OCI-LY7 (cell line): ENCODE results near the gene TMEM45B. TPM values are rescaled to one million over a fixed set of nuclear protein-coding genes. Genes with fewer than 3 reads are reported as not detected.

Source experiments
- Bru-seq: library from RNA; stranded (reverse); fragments of 400-500 nt; gene quantifications from one replicate; lab custom pipeline; 2021; lab: Mats Ljungman, UMichigan
- BruChase-seq, 2 experiments: library from RNA; stranded (reverse); fragments of 400-500 nt; gene quantifications; one replicate each; lab custom pipeline; 2021; lab: Mats Ljungman, UMichigan
- BruUV-seq: library from RNA; stranded (reverse); fragments of 400-500 nt; replicated peaks from 2 replicates; lab custom pipeline; 2021; lab: Mats Ljungman, UMichigan
- CTCF ChIA-PET: fragments of 300-600 bp; sonication (Branson Sonifier 250); formaldehyde crosslinking; loops from one replicate; lab custom pipeline; 2022; ENCODE audit warnings: antibody characterized with exemption; ENCODE audit not compliant: unreplicated experiment; lab: Charles Lee
- POLR2A ChIA-PET: fragments of 300-600 bp; sonication (Branson Sonifier 250); formaldehyde crosslinking; loops from one replicate; lab custom pipeline; 2022; ENCODE audit warnings: antibody characterized with exemption; lab: Charles Lee
- DNase-seq: peaks from one replicate; pipeline ENCODE4 v3.0.0-alpha.2; 2015; ENCODE audit warnings: low spot score
- H2AFZ ChIP-seq: fragments of 200-600 bp; sonication (generic), shearing (Covaris generic); 2 replicates; pipeline ENCODE4 v1.6.1; 2014; ENCODE audit warnings: mild to moderate bottlenecking, antibody characterized with exemption, low read length, moderate library complexity
- H3K27ac ChIP-seq: fragments of 200-600 bp; sonication (generic); 2 replicates; pipeline ENCODE4 v1.5.1; 2014; ENCODE audit warnings: mixed run types, low read depth, mild to moderate bottlenecking, moderate library complexity, low read length, inconsistent platforms; ENCODE audit not compliant: poor library complexity, severe bottlenecking
- H3K36me3 ChIP-seq: fragments of 200-600 bp; sonication (generic); 2 replicates; pipeline ENCODE4 v1.6.1; 2014; ENCODE audit warnings: mild to moderate bottlenecking, antibody characterized with exemption, low read length, moderate library complexity, mixed read lengths; ENCODE audit not compliant: insufficient read depth
- H3K4me1 ChIP-seq: fragments of 200-600 bp; sonication (generic); 2 replicates; pipeline ENCODE4 v1.5.1; 2014; ENCODE audit warnings: mild to moderate bottlenecking, low read length; ENCODE audit not compliant: insufficient read depth, poor library complexity, severe bottlenecking
- H3K4me2 ChIP-seq: fragments of 200-600 bp; sonication (generic); 2 replicates; pipeline ENCODE4 v1.6.1; 2014; ENCODE audit warnings: mild to moderate bottlenecking, low read length
- H3K4me3 ChIP-seq: fragments of 200-600 bp; sonication (generic); 2 replicates; pipeline ENCODE4 v1.5.1; 2014; ENCODE audit warnings: mild to moderate bottlenecking, low read depth, low read length; ENCODE audit not compliant: poor library complexity, severe bottlenecking
- H3K79me2 ChIP-seq: fragments of 200-600 bp; sonication (generic); 2 replicates; pipeline ENCODE4 v1.6.1; 2016; ENCODE audit warnings: low read depth, mild to moderate bottlenecking, low read length, moderate library complexity, mixed read lengths; ENCODE audit not compliant: insufficient read depth
- H3K9me2 ChIP-seq: fragments of 200-600 bp; sonication (generic); 2 replicates; pipeline ENCODE4 v1.6.1; 2016; ENCODE audit warnings: mild to moderate bottlenecking, low read length, mixed read lengths; ENCODE audit not compliant: insufficient read depth
- H3K9me3 ChIP-seq: fragments of 200-600 bp; sonication (generic); 2 replicates; pipeline ENCODE4 v1.6.1; 2014; ENCODE audit warnings: mild to moderate bottlenecking, mixed run types, low read length, mixed read lengths
- H4K20me1 ChIP-seq: fragments of 200-600 bp; sonication (generic); 2 replicates; pipeline ENCODE4 v1.6.1; 2014; ENCODE audit warnings: mild to moderate bottlenecking, antibody characterized with exemption, low read length, moderate library complexity, mixed read lengths; ENCODE audit not compliant: insufficient read depth
- CTCF ChIP-seq: fragments of 200-600 bp; sonication (generic); conservative IDR thresholded peaks from 2 replicates; pipeline ENCODE4 v1.5.1; 2014; ENCODE audit warnings: mild to moderate bottlenecking, antibody characterized with exemption, low read length, moderate library complexity, mixed read lengths
- EZH2phosphoT487 ChIP-seq: fragments of 200-600 bp; sonication (generic); IDR thresholded peaks from 2 replicates; pipeline ENCODE4 v1.6.1; 2018; ENCODE audit warnings: low read depth, borderline replicate concordance, mild to moderate bottlenecking, mixed run types, antibody characterized with exemption, low read length, moderate library complexity, mixed read lengths
- intact Hi-C: fragments of 100-400 bp; cut with micrococcal nuclease; formaldehyde crosslinking; loops from one replicate; pipeline ENCODE4 v1.10.0; 2022; ENCODE audit not compliant: unreplicated experiment
- long read RNA-seq: library from polyadenylated mRNA; stranded (forward); transcript quantifications from one replicate; pipeline ENCODE4 v2.0.0, GENCODE V29; 2022
- total RNA-seq, 2 experiments: library from RNA; depleted of rRNA in 1 of 2; stranded (reverse); fragments of >200 nt in 1 of 2; shearing (Covaris generic) in 1 of 2; gene quantifications; 2 replicates each; pipeline ENCODE4 v1.2.3, GENCODE V29; 2014 to 2022

Gene TMEM45B
- total RNA-seq (2014; rRNA removed; shearing (Covaris generic)) (not detected in 2 replicates), total RNA-seq (2022) (not detected in 2 replicates), Bru-seq, nascent RNA (percentile 3 among the genes with signal in this experiment), BruChase-seq, experiment 1, labeled RNA remaining after a 6-hour chase (percentile 6 among the genes with signal in this experiment), BruChase-seq, experiment 2, labeled RNA remaining after a 2-hour chase (not detected)
- long read RNA-seq: 0 reads

- H3K9me2 ChIP-seq: no peaks in the 10 kb centered on the region
- DNase-seq: no peak
- H4K20me1 ChIP-seq: no peaks in the 10 kb centered on the region
- no peak within 1 kb of the TSS for H3K27ac ChIP-seq
- no peaks in the 10 kb centered on the region for H3K36me3 ChIP-seq
- no peak within 1 kb of the TSS for H3K4me3 ChIP-seq
- intact Hi-C loops: no loop called here
- no peaks in the 10 kb centered on the region for H3K4me1 ChIP-seq
- no peak within 1 kb of the TSS for H3K4me2 ChIP-seq
- ChIA-PET POLR2A (interaction anchor here (0.7 kb wide), 1 partner anchor 1120 kb away, joined by 3 read pairs; no protein-coding TSS in a partner anchor), CTCF (no interaction called here)
- no peak within 1 kb of the TSS for H2AFZ ChIP-seq
- no peaks in the 10 kb centered on the region for H3K9me3 ChIP-seq
- no peaks in the 10 kb centered on the region for H3K79me2 ChIP-seq
- TF ChIP-seq CTCF: no peak
- no peak for TF ChIP-seq EZH2phosphoT487
- BruUV-seq: no TSS peak
These were observed at the start of gene TMEM45B for GRCh38 chr11:129815596-129816461. Gene TMEM45B, plus strand, starts transcription at chr11:129815848. Its CDS starts 36,635 bp downstream, at chr11:129852483.

- Histone ChIP-seq H3K4me1 (no peaks in the 10 kb centered on the region), H3K79me2 (no peaks in the 10 kb centered on the region), H3K9me2 (no peaks in the 10 kb centered on the region), H2AFZ (no peak overlapping the region), H3K27ac (no peak overlapping the region), H3K9me3 (no peaks in the 10 kb centered on the region), H3K4me3 (no peak overlapping the region), H4K20me1 (no peaks in the 10 kb centered on the region), H3K36me3 (no peaks in the 10 kb centered on the region), H3K4me2 (no peak overlapping the region)
- ChIA-PET POLR2A (no interaction called here), CTCF (no interaction called here)
- no TSS peak for BruUV-seq
- peak; percentile 52 for DNase-seq
- TF ChIP-seq CTCF (peak; percentile 81), EZH2phosphoT487 (no peak)
- intact Hi-C loops: loop anchor here (10.0 kb wide), 1 partner anchor 368 kb away; no protein-coding TSS in a partner anchor
These were observed 48.6 kb upstream of the TMEM45B start for GRCh38 chr11:129766898-129767604.
